Hepatocyte (in vitro differentiated cells): ENCODE data around the gene FBXL7. TPM values are rescaled to one million over a fixed set of nuclear protein-coding genes. Genes with fewer than 3 reads are reported as not detected.

ENCODE experiments used
- DNase-seq: peaks from one replicate; pipeline ENCODE4 v3.0.0-alpha.2; 2016; ENCODE audit warnings: low spot score
- H2AFZ ChIP-seq: fragments of 200-600 bp; sonication (generic); 2 replicates; pipeline ENCODE4 v1.6.0; 2016; ENCODE audit warnings: antibody characterized with exemption, mild to moderate bottlenecking
- H3K27ac ChIP-seq: fragments of 200-600 bp; sonication (generic); 2 replicates; pipeline ENCODE4 v1.5.1; 2016; ENCODE audit warnings: mild to moderate bottlenecking
- H3K27me3 ChIP-seq: fragments of 200-600 bp; sonication (generic); 2 replicates; pipeline ENCODE4 v1.6.1; 2016
- H3K36me3 ChIP-seq: fragments of 200-600 bp; sonication (generic); replicated peaks from 2 replicates; pipeline ENCODE4 v1.5.1; 2016; ENCODE audit warnings: low read depth; ENCODE audit not compliant: insufficient read depth
- H3K4me1 ChIP-seq: fragments of 200-600 bp; sonication (generic); 2 replicates; pipeline ENCODE4 v1.5.1; 2016; ENCODE audit warnings: mild to moderate bottlenecking, moderate library complexity; ENCODE audit not compliant: insufficient read depth
- H3K4me2 ChIP-seq: fragments of 200-600 bp; sonication (generic); 2 replicates; pipeline ENCODE4 v1.6.0; 2016
- H3K4me3 ChIP-seq: fragments of 200-600 bp; sonication (generic); 2 replicates; pipeline ENCODE4 v1.5.1; 2016; ENCODE audit warnings: mild to moderate bottlenecking
- H3K79me2 ChIP-seq: fragments of 200-600 bp; sonication (generic); 2 replicates; pipeline ENCODE4 v1.6.0; 2017; ENCODE audit warnings: mild to moderate bottlenecking
- H3K9me2 ChIP-seq: fragments of 200-600 bp; sonication (generic); replicated peaks from 2 replicates; pipeline ENCODE4 v1.6.0; 2017; ENCODE audit warnings: mild to moderate bottlenecking; ENCODE audit not compliant: insufficient read depth
- H3K9me3 ChIP-seq: fragments of 200-600 bp; sonication (generic); 2 replicates; pipeline ENCODE4 v1.5.1; 2016; ENCODE audit warnings: low read depth, mild to moderate bottlenecking
- H4K20me1 ChIP-seq: fragments of 200-600 bp; sonication (generic); 2 replicates; pipeline ENCODE4 v1.6.0; 2016; ENCODE audit warnings: mild to moderate bottlenecking; ENCODE audit not compliant: insufficient read depth, poor library complexity, severe bottlenecking
- EZH2 ChIP-seq: fragments of 200-600 bp; sonication (generic); IDR thresholded peaks from 2 replicates; pipeline ENCODE4 v1.6.1; 2016; ENCODE audit warnings: antibody characterized with exemption, mild to moderate bottlenecking, borderline replicate concordance
- EZH2phosphoT487 ChIP-seq: fragments of 200-600 bp; sonication (generic); IDR thresholded peaks from one replicate; pipeline ENCODE4 v1.6.1; 2018; ENCODE audit warnings: antibody characterized with exemption, mild to moderate bottlenecking, low read depth, moderate library complexity; ENCODE audit not compliant: unreplicated experiment, severe bottlenecking
- WGBS: methylation state at CpG from one replicate; pipeline ENCODE4 v1.1.6; 2016; ENCODE audit warnings: low lambda C conversion rate; ENCODE audit errors: missing lambda C conversion rate; 5-methylcytosine and 5-hydroxymethylcytosine counted together
- polyA plus RNA-seq: library from polyadenylated mRNA; unstranded; fragments of >200 nt; fragmentation: Nextera tagmentation; extraction: Ambion mirVana; gene quantifications from 2 replicates; pipeline ENCODE4 v1.2.1, GENCODE V29; 2016
- total RNA-seq: library from RNA; depleted of rRNA; stranded (reverse); fragments of >200 nt; gene quantifications from 2 replicates; pipeline ENCODE4 v1.2.3, GENCODE V29; 2014
- TF ChIP-seq, protein P1 (sequence below): fragments of 200-600 bp; sonication (generic); IDR thresholded peaks from 2 replicates; pipeline ENCODE4 v1.5.1; 2016; ENCODE audit warnings: antibody characterized with exemption, mild to moderate bottlenecking; ENCODE audit not compliant: poor library complexity

The FBXL7 gene
- total and polyA plus RNA-seq, 2 experiments from 2014 or later: 8.4 to 10.3 TPM

DNA sequence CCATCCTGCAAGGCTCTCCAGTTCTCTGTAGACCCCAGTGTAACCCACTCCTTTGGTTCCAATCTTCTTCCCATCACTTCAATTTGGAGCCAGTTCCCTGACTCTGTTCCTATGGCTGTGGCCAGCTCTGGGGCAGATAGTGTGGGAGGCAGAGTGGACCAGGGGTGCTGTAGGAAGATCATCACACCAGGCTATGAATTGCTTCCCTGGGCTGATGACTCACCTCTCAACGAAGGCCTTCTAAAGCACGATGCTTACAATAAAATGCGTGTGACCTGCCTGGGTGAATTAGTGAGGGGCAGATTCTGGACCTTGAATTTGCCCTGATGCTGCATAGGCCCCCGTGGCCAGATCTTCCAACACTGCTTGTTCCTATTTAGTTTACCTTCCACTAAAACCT, 289.7 kb downstream of the FBXL7 start:
- 60% methylated on average over 4 of the region's 4 CpGs for WGBS

DNA sequence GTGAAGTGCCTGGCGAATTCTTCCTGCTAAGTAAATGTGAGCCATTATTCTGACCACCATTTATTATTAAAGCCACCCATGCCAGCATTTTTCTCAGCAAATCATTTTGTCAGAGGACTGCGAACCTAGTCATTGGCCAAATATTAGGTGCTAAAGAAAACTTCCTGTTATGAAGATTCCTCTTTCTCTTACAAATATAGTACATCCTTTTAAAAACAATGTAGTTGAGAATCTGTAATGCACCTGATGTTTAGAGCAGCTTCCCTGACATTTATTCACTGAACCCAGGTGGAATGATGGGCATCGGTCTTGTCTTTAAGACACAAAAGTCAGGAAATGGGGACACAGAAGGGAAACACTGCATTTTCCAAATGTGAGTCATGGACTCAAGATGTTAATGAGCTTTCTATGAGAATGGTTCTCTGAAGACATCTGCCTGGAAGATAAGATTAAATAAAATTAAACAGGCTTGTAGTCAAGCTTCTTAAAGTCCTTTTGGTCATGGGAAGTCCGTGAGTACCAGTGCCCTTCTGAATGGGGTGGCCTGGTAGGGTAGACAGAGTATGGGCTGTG, 290.6 kb downstream of the FBXL7 start:
- Histone ChIP-seq H3K27ac (no peak overlapping the region), H3K4me1 (peaks cover 9% of the 10 kb centered on the region), H3K9me2 (no peaks in the 10 kb centered on the region), H3K4me3 (no peak overlapping the region), H3K79me2 (no peaks in the 10 kb centered on the region), H4K20me1 (peaks cover 8% of the 10 kb centered on the region), H3K9me3 (no peaks in the 10 kb centered on the region), H3K27me3 (no peaks in the 10 kb centered on the region), H3K36me3 (no peaks in the 10 kb centered on the region), H2AFZ (no peak overlapping the region), H3K4me2 (no peak overlapping the region)
- no peak for DNase-seq
- WGBS: 86% methylated on average over 4 of the region's 4 CpGs
- TF ChIP-seq EZH2phosphoT487 (no peak), EZH2 (no peak)
- TF ChIP-seq, protein P1, sequence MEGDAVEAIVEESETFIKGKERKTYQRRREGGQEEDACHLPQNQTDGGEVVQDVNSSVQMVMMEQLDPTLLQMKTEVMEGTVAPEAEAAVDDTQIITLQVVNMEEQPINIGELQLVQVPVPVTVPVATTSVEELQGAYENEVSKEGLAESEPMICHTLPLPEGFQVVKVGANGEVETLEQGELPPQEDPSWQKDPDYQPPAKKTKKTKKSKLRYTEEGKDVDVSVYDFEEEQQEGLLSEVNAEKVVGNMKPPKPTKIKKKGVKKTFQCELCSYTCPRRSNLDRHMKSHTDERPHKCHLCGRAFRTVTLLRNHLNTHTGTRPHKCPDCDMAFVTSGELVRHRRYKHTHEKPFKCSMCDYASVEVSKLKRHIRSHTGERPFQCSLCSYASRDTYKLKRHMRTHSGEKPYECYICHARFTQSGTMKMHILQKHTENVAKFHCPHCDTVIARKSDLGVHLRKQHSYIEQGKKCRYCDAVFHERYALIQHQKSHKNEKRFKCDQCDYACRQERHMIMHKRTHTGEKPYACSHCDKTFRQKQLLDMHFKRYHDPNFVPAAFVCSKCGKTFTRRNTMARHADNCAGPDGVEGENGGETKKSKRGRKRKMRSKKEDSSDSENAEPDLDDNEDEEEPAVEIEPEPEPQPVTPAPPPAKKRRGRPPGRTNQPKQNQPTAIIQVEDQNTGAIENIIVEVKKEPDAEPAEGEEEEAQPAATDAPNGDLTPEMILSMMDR: no peak

More for the DNA sequence above, 289.7 kb downstream of the FBXL7 start:
- Histone ChIP-seq H3K4me2 (no peak overlapping the region), H3K27me3 (no peaks in the 10 kb centered on the region), H3K9me2 (no peaks in the 10 kb centered on the region), H3K9me3 (no peaks in the 10 kb centered on the region), H3K79me2 (no peaks in the 10 kb centered on the region), H3K4me1 (peaks cover 7% of the 10 kb centered on the region), H3K27ac (no peak overlapping the region), H3K4me3 (no peak overlapping the region), H3K36me3 (no peaks in the 10 kb centered on the region), H2AFZ (no peak overlapping the region), H4K20me1 (peaks cover 6% of the 10 kb centered on the region)
- DNase-seq: no peak
- TF ChIP-seq EZH2: no peak
- TF ChIP-seq, protein P1: no peak
- TF ChIP-seq EZH2phosphoT487: no peak

DNA sequence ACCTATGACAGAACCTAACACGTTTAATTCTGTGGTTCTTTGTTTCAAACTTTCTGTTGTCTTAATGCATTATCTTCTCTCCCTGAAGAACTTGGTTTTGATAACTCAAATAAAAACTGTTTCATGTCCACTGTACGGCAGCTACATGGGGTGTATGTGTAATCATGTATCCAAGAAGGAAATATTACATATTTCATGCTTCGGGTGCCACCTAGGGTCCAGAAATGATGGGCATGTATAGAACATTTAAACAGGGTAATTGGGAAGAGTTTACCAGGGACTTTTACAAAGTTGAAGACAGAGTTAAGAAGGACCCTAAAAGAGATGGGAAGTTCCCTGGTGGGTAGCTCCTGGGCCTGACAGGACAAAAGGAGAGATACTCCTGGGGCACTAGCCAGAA, 291.3 kb downstream of the FBXL7 start:
- no peaks in the 10 kb centered on the region for H3K9me3 ChIP-seq
- no peak overlapping the region for H3K27ac ChIP-seq
- peaks cover 8% of the 10 kb centered on the region for H4K20me1 ChIP-seq
- H3K4me2 ChIP-seq: no peak overlapping the region
- no peaks in the 10 kb centered on the region for H3K79me2 ChIP-seq
- no peaks in the 10 kb centered on the region for H3K9me2 ChIP-seq
- DNase-seq: no peak
- 54% methylated on average over 3 of the region's 3 CpGs for WGBS
- no peak overlapping the region for H3K4me3 ChIP-seq
- peaks cover 9% of the 10 kb centered on the region for H3K4me1 ChIP-seq
- H3K36me3 ChIP-seq: no peaks in the 10 kb centered on the region
- no peaks in the 10 kb centered on the region for H3K27me3 ChIP-seq
- TF ChIP-seq, protein P1: peak; percentile 13
- TF ChIP-seq EZH2 (no peak), EZH2phosphoT487 (no peak)
- no peak overlapping the region for H2AFZ ChIP-seq

DNA sequence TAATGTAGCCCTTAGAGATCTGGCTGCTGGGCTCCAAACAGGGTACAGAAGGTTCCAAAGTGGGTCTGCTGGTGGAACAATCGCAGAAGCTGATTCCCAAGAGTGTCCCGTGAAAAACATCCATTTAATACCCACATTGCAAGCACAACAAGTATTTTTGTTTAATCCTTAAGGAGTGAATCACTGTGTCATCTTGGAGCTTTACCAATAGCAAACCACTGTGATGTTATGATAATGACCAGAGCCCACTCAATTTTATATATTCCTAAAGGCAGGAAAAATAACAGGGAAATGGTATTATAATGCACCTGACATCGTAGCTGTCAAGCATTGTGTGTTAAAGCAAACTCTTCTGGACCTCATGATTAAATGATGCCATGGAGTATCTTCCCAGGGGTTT, 291.9 kb downstream of the FBXL7 start:
- H3K4me2 ChIP-seq: no peak overlapping the region
- peaks cover 9% of the 10 kb centered on the region for H3K4me1 ChIP-seq
- no peak for DNase-seq
- TF ChIP-seq EZH2: no peak
- TF ChIP-seq EZH2phosphoT487: no peak
- TF ChIP-seq, protein P1: no peak
- no peaks in the 10 kb centered on the region for H3K9me3 ChIP-seq
- H3K79me2 ChIP-seq: no peaks in the 10 kb centered on the region
- H3K27me3 ChIP-seq: no peaks in the 10 kb centered on the region
- no peak overlapping the region for H3K4me3 ChIP-seq
- no peaks in the 10 kb centered on the region for H3K9me2 ChIP-seq
- H4K20me1 ChIP-seq: peaks cover 8% of the 10 kb centered on the region
- 87% methylated on average over 3 of the region's 3 CpGs for WGBS
- H2AFZ ChIP-seq: no peak overlapping the region
- H3K36me3 ChIP-seq: no peaks in the 10 kb centered on the region
- H3K27ac ChIP-seq: no peak overlapping the region
